Stimulated activated CD8-positive, alpha-beta memory T cell treated with anti-CD3 and anti-CD28 coated beads, Interleukin-15, amount 100 ng/mL, for 1 hour (primary cell): ENCODE measurements around the gene NRCAM.

Experiments used
- DNase-seq: peaks from one replicate; pipeline ENCODE4 v3.0.0-alpha.2; 2020; ENCODE audit warnings: low read depth

Gene NRCAM

DNA sequence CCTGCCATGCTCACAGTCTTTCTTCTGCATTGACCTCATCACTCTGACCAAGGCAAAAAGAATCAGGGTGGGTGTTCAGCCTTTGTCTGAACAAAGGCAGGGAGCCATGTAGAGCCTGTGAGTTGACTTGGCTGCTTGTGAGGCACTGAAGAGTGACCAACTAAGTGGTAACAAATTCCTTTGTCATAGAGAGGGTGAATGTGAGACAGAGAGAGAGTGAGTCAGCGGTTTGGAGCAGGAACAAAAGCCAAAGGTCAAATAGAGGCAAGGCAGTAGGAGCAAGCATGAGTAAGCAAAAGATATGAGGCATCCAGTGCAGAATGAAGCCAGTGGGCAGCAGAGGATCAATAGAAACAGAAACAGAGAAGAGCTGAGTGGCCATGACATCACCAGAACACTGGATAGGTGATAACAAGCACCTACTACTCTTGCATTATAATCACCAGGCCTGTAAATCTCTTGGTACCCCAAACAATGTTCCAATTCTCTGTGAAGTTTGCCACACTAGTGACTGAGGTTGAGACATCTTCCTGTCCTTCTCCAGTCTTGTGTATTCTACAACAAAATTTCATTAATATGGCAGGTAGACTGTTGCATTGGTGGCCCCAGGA, 209.9 kb downstream of the NRCAM start:
- no peak for DNase-seq

DNA sequence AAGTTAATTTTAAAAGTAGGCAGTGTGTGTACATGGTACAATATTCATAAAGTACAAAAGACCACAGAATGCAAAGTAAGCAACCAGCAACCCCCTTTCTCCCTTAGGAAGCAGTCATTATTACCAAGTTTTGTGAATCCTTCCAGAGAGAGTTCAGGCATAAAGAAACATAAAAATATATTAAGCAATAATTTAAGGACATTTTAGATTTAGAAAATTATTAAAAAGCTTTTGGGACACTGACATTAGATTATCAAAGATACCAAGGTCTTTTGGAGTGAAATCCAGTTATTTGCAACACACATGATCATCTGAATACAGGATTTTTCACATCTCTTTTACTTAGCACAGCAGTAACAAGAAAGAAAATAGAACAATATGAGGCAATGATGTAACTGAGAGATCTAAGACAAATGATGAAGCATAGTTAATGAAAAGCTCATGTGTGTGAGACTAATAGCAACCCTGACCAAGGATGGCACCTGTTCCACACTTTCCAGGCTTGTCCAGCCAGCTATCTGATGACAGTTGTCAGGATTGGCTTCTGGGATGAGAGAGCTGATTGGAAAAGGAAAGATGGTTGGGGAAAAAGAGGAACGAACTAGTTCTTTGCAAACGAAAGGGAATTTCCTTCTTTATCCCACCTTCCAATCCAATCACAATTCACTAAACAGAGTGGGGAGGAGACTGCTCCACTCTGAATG, 210.6 kb downstream of the NRCAM start:
- DNase-seq, result no peak

DNA sequence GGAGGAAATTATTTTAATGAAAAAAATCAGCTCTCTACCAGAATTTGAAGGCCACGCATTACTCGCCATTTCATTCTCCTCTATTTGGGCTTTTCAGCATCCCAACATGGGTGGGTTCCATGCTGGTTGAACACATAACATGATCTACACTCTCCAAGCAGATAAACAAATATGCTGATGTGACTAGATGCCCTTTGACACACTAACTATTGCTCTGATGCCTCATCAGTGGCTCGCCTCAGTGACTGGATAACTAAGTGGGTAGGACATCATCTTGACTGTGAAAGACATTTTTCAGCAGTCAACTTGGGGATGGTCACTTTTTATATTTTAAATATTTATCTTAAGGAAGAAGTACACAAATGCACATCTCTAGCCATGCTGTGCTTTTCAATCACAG, 212.1 kb downstream of the NRCAM start:
- DNase-seq, result no peak

DNA sequence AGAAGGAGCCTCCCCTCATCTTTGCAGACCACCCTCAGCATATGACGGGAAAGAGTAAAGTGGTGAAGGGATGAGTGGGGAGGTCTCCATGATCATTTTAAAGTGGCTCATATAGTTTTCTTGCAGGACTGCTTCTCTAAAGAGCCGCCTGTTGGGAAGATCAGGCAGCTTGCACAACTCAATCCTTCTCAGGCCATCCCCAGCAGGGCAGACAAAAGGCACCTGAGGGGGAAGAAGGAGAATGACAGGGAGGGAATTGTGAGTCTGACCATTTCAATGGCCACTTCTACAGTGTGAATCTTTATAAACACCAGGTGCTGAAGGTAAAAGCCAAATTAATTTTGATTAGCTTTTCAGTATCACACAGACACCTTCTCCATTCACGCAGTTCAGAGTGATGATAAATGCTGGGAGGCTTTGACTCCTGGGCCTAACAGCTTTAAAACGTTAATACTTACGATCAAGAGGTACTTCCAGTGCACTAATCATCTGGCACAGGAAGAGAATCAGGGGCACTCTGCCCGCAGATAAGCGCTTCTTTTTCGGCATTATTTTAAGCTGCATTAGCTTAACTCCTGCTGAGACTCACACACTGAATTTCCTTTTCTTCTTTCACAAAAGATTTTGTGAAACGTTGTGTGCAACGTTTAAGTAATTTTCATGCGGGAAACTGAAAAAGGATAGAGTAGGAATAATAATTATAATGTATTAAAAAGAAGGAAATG, 216.6 kb downstream of the NRCAM start:
- DNase-seq, result no peak

DNA sequence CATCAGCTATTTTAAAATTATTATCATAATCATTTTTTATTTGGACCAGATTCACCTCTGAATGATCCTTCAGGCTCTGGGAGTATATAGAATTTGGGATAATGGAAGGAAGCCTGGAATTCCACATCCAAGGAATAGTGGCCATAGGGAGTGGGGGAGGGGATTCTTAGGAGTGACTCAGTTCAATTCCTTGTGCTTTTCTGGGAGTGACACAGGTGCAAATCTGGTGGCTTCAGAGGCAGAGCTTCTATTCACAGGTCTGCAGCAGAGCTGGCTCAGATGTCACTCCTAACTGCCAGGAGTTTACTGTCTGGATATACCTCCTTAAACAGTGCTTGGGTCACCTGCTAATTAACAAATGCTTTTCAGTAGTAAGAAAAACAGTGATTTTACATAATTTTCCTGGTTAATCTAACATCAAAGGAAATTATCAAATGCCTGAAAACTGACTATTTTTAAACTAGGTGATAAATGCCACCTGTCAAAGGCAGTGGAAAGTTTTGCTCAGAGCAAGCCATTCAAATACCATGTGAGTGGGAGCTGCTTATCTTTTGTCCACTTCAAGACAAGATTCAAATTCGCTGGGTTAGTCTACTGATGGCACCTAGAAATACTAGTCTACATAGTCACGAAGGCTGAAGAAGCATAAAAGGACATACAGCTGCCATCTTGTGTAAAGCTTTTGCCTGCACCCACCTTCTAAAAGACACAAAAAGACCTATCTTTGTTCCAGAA, 219.4 kb downstream of the NRCAM start:
- no peak for DNase-seq

DNA sequence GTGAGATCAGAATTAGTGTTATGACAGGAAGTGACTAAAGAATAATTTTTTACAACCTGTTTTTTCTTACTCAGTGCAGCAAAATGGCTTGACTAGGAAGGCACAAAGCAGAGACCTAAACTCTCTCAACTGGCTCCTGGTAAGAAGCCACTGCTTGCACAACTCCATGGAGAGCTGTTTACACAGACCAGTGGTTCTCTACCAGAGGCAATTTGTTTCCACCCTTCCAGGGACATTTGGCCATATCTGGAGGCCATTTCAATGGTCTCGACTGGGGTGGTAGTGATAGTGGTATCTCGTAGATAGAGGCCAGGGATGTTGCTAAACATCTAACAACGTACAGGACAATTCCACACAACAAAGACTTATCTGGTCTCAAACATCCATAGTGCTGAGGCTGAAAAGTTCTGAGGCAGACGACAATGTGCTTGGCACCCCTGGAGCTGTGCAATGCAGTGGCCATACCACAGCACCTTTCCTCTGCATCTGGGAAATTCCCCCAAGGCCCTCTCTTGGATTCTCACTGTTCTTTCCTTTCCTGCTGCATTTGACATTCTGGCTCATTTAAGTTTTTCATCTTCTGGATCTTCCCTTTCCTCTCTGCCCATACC, 220.7 kb downstream of the NRCAM start:
- no peak for DNase-seq

DNA sequence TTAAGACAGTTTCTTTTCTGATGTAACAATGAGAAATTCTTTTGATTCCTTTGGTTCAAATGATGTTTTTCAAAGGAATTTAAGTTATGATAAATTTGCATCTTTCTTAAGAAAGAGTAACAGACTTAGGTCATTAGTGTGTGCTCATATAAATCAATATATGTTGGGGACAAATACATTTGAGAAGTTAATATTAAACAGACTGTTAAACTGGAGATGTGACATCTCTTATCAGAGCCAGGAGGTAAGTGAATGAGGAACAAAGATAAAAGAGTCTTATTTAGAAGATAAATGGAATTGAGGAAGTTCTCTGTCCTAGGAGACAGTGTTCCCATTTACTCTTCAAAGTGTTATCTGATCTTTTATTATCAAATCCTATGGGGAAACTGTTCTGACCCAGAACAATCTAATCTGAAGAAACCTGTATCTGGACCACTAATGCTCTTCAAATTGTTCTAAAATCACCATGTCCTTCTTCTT, 221.2 kb downstream of the NRCAM start:
- DNase-seq, result no peak

DNA sequence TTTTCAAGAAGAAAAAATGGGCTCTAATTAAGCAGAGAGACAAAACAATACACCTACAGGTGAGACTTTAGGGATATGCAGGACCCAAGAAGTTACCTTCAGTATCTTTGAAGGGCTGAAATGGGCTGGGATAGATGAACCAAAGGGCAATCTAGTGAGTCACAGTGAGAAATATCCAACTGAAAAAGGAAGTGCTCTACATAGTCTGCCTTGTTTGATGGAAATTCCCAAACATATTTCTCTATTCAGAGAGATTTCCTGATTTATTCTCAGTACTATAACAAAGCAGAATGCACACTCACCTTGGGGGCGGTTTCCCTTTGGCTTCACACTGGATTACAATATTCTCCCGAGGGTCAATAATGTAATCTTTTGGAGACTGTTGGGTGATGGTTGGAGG, 222.0 kb downstream of the NRCAM start:
- DNase-seq, result no peak

DNA sequence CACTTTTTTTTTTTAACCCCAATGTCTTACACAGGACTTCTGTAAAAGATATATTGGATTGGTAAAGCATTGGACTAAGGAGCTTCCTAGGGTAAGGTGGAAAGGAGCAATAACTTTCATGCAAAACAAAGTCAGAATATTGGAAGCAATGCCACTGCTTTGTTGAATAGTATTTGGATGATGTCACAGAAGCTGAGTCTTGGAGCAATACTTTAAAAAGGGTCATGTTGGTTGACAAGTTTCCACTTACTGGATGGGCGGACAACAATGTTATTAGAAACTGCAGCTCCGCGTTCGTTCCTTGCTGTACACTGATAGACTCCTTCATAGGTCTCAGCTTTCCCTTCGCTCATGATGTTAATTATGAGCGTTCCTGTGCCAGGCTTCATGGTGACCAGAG, 224.2 kb downstream of the NRCAM start:
- DNase-seq, result no peak

DNA sequence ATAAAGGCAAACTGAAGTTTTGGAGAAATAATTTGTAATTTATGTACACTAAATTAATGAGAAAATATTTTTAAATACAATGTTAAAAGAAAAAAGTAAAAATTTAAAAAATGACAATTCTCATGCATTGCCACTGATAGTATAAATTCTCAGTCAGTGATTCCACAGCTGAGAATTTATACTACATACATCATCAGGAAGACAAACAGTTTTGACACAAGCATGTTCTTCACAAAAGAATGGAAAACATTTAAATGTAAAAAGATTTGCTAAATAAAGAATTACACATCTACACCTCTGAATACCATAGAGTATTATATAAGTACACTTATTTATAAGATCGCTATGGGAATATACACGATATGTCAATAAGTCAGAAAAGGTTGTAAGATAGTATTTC, 225.0 kb downstream of the NRCAM start:
- no peak for DNase-seq

DNA sequence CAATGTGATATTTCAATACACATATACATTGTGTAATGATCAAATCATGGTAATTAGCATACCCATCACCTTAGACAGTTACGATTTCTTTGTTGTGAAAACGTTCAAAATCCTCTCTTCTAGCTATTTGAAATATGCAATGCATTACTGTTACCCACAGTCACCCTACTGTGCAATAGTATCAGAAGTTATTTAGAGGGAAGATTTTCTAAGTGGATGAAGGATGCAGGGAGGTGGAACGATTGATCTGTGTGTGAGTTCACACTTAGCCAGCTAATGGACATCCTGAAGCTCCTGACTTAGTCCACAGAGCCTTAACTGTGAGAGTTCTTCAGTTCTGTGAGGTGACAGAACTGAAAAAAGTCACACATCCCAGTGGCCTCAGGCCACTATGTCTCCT, 228.9 kb downstream of the NRCAM start:
- DNase-seq, result no peak

DNA sequence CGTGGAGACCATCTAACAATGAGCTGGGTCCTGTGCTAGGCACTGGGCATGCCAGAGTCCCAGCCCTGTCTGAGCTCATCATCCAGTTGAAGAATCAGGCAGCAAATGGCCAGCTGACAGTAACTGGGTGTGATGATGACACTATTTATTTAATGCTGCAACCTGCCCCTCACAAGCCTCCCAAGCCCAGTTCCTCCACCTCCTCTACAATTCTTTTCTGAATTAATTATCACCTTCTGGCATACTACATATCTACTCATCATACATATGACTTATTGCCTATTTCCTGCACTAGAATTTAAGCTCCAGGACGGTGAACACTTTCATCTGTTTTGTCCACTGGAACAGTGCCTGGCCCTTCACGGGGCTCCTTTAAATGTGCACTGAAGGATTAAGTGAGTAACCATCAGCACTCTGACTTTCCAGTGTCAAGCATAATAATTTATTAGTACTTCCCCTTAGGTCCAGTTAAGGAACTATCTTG, 229.4 kb downstream of the NRCAM start:
- DNase-seq, result no peak

DNA sequence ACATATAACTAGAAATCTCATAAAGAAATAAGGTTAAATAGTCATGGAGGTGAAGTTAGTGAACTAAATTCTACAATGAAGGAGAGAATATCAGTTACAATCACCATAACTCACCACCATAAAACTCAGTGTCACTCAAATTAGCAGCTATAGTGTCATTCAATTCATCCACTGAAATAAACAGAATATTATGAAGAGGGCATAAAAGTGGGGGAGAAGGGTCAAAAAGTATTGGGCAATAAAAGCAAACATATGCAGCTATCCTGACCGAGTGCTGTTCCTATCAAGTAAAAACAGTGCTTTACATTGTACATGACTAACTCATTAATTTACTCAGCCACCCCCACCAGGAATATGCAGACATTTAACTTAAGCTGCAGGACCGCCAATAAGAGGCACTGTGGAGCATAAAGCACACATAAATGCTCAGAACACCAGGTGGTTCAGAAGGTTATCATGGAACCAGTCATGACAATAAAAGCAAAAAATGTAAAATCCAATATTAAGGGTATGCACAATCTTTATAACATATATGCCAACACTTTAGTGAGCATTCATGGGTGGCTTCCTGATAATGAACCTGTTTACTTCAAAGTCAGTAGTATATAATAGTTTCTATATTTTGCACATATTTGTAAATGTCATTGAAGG, 230.6 kb downstream of the NRCAM start:
- no peak for DNase-seq

DNA sequence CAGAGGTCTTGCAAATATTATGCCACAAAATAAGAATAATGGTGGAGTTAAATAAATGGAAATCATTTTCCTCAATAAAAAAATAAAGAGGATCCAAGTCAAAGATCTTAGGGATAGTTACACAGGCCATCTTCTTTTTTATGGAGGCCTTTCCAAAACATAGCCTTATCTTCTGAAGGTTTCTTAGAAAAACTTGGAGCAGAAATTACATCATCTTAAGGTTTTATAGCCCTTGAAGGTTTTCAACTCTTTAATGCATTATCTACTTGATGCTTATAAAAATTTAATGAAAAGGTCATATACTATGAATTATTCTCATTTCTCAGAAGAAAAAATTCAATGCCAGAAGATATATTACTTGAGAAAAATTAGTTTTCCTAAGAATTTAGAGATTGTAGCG, 231.8 kb downstream of the NRCAM start:
- no peak for DNase-seq

DNA sequence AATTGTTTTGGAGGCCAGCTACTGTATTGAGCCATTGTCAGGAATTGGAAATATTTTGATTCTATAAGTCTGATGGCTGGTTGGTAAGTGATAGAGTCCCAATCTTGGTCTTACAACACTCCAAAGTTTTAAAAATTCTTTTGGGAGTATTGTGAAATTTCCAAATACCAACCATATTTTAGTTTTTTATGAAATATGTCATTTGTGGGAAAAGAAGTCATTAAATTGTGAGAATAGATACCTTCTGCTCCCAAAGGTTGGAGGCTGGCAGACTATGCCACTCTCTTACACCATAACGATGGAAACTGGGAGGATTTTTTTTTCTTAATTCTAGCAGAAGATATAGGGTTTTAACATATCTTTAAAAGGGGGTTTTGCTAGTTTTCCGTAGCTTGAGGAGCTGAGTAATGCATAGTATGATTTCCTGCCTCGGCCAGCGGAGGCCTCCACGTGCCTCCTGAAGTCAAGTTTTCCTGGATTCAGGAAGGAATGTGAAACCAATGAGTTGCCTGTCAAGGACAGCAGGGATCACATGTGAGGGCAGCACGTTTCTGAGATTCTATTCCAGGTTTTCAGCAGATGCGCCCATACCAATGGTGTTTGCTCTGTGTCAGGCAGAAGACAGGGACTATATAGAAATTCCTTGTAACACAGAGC, 233.9 kb downstream of the NRCAM start:
- no peak for DNase-seq

DNA sequence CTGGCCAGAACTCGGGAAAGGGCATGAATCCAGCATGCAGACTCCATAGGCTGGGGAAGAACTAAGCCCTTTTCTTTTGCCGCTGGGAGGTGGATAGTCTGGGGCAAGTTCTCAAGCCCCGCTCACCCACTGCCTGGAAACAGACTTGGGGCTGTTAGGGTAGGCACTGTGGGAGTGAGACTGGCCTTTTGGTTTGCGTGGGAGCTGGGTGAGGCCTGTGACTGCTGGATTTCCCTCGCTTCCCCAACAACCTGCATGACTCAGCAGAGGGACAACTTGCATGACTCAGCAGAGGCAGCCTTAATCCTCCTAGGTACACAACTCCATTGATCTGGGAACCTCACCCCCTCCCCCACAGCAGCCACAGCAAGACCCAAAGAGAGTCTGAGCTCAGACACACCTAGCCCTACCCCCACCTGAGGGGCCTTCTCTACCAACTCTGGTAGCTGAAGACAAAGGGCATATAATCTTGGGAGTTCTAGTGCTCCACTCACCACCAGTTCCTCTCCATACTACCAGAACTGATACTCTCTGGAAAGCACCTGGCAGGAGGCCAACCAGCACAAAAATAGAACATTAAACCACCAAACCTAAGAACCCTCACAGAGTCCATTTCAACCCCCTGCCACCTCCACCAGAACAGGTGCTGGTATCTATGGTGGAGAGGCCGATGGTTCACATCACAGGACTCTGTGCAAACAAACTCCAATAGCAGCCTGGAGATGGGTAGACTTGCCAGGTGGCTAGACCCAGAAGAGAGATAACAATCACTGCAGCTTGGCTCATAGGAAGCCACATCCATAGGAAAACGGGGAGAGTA, 244.6 kb downstream of the NRCAM start:
- DNase-seq, result no peak

DNA sequence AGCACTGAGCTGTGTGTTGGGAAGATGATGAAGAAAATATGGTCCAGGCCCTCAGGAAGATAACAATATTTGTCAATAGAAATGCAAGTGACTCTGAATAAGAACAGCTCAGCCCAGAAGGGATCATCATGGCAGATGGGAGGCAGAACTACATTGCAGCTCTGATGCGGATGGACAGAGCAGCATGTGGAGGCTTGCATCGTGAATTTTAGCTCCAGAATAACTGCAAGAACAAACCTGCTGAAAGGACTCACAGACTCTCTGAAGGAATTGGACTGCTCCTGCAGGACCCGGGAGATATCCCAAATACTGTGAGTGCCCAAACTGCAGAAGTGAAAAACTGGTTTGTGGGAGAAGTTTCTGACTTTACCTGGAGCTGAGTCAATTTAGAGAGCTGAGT, 245.4 kb downstream of the NRCAM start:
- no peak for DNase-seq

DNA sequence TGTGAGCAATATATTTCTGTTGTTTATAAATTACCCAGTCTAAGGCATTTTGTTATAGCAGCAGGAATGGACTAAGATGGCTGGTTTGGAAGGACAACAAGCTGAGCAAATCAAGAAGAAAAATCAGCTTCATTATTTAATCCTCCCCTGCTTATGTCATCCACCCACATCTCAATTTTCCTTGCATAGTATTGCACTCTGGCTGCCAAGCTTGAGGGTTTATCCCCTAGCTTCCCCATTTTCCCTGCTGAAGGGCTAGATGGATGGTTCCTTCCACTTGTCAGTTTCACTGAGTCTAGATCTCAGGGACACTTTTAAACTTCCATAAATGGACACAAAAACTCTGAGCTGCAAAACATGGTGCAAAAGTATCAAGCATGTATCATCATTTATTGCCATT, 250.9 kb downstream of the NRCAM start:
- DNase-seq, result no peak

DNA sequence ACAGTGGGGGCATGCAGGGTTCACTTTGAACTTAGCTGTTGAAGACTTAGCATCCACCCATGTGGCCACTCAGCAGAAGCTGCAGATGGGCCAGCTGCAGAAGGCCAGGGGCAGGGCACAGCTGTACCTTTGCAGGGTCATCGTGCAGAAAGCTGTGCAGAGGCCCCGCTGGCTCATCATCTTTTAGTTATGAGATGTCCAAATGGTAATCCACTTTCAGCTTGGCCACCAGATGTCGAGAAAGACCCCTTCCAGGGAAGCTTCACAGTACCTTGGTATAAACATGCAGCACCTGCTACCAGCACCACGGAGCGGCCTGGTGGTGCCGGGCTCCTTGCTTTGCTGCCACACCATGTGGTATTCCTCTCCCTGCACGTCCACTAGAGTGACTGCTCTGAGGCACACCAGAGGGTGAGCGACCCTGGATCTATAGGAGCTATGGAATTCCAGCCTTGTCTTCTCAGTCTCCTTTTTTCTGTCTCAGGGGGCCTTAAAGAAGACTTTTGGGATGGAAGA, 251.9 kb downstream of the NRCAM start:
- no peak for DNase-seq

DNA sequence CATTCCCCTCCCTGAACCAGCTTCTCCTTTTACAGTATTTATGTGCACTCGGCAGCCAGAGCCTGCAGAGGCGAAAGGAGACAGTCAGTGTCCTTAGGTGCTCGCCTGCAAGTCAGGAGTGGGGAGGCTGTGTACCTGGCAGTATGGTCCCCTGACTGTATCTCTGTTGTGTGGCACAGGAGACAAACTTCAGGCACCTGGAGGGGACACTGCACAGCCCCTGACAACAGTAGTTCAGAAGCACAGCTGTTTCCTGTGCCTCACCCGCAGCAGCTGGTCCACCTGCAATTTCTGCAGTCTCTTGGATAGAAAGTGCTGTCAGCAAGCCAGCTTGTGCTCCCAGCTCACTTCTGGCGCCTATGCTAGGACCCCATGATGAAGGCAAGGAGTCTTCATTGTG, 252.7 kb downstream of the NRCAM start:
- DNase-seq, result no peak
